ENCODE data around the gene SLC12A4. TPM values are rescaled to one million over a fixed set of nuclear protein-coding genes. Genes with fewer than 3 reads are reported as not detected.

SLC12A4 gene
- total RNA-seq, 6 experiments from 2014 or later = 17.2 to 40.0 (median 21.9) TPM

GRCh38 chr16:67979955-67980678, 11.7 kb upstream of the SLC12A4 start, which contains the start of gene DPEP3:
Gene DPEP3, minus strand, starts transcription at chr16:67980499. Its CDS starts 119 bp downstream, at chr16:67980380.
- Histone ChIP-seq H3K4me3 (no peak within 1 kb of the TSS), H3K36me3 (no peaks in the 10 kb centered on the region), H3K27ac (no peak within 1 kb of the TSS), H3K4me1 (no peaks in the 10 kb centered on the region), H3K27me3 (no peaks in the 10 kb centered on the region), H3K9me3 (no peaks in the 10 kb centered on the region)
- ATAC-seq = no peak
- WGBS (ENCODE audit: insufficient coverage, low coverage, low lambda C conversion rate, missing lambda C conversion rate) = 49% methylated on average over 25 of the region's 62 CpGs
- intact Hi-C loops (cut with DNase I) = no loop called here
- no peak for DNase-seq
- TF ChIP-seq, protein P1, sequence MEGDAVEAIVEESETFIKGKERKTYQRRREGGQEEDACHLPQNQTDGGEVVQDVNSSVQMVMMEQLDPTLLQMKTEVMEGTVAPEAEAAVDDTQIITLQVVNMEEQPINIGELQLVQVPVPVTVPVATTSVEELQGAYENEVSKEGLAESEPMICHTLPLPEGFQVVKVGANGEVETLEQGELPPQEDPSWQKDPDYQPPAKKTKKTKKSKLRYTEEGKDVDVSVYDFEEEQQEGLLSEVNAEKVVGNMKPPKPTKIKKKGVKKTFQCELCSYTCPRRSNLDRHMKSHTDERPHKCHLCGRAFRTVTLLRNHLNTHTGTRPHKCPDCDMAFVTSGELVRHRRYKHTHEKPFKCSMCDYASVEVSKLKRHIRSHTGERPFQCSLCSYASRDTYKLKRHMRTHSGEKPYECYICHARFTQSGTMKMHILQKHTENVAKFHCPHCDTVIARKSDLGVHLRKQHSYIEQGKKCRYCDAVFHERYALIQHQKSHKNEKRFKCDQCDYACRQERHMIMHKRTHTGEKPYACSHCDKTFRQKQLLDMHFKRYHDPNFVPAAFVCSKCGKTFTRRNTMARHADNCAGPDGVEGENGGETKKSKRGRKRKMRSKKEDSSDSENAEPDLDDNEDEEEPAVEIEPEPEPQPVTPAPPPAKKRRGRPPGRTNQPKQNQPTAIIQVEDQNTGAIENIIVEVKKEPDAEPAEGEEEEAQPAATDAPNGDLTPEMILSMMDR (IDR thresholded peaks at IDR 0.05) = peak in 3 of 4 donors; percentile 3 to 15 (median 7)
- no peak for TF ChIP-seq POLR2A (IDR thresholded peaks at IDR 0.05)

GRCh38 chr16:67977469-67978227, 9.2 kb upstream of the SLC12A4 start:
- no peak overlapping the region for H3K27ac ChIP-seq
- no peak for TF ChIP-seq POLR2A (IDR thresholded peaks at IDR 0.05)
- TF ChIP-seq, protein P1 (IDR thresholded peaks at IDR 0.05) = no peak
- H3K4me1 ChIP-seq = no peaks in the 10 kb centered on the region
- ATAC-seq = no peak
- H3K27me3 ChIP-seq = no peaks in the 10 kb centered on the region
- WGBS (ENCODE audit: insufficient coverage, low coverage, low lambda C conversion rate, missing lambda C conversion rate) = 60% methylated on average over 1 of the region's 9 CpGs
- no peaks in the 10 kb centered on the region for H3K9me3 ChIP-seq
- no peak for DNase-seq
- no peaks in the 10 kb centered on the region for H3K36me3 ChIP-seq
- no peak overlapping the region for H3K4me3 ChIP-seq
- intact Hi-C loops (cut with DNase I) = no loop called here

DNA sequence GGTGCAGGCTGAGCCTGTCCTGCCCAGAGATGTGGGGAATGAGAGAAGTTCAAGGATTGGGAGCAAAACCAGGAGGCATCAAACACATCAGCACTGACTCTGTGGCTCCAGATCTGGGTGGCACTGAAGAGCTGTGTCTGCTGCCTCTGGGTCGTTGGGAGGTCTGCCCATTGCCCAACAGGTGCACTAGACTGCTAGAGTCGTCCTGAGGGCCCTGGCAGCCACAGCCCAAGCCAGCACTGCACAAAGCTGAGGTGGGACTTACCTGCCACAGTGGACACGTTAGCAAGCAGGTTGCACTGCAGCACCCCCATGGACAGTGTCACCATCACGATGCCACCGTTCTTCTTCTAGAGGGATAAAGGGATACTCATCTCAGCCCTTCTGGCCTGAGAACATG, 8.6 kb upstream of the SLC12A4 start:
- 37% methylated on average over 2 of the region's 5 CpGs for WGBS (ENCODE audit: insufficient coverage, low coverage, low lambda C conversion rate, missing lambda C conversion rate)

DNA sequence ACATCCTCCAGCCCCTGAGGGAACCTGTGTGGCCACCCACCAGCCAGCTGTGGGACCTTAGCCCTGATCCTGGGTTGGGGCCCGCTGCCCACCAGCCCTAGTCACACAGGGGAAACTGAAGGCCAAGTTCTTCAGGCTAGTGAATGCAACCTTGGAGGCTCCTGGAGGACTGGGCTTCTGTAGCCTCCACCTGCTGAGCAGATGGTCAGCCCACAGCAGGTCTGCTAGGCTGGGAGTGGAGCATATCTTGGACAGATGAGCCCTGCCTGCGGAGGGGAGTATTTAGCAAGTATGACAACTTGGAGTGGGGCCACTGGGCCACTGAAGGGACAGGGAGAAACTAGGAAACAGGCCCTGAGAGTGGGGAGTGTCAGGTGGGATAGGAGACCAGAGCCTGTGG, 7.8 kb upstream of the SLC12A4 start:
- WGBS (ENCODE audit: insufficient coverage, low coverage, low lambda C conversion rate, missing lambda C conversion rate) = 100% methylated on average over 1 of the region's 2 CpGs
- no peaks in the 10 kb centered on the region for H3K27me3 ChIP-seq
- DNase-seq (no peak), ATAC-seq (no peak)
- H3K27ac ChIP-seq = no peak overlapping the region
- no peaks in the 10 kb centered on the region for H3K4me1 ChIP-seq
- TF ChIP-seq, protein P1 (IDR thresholded peaks at IDR 0.05) = no peak
- TF ChIP-seq POLR2A (IDR thresholded peaks at IDR 0.05) = no peak
- H3K4me3 ChIP-seq = no peak overlapping the region
- no peaks in the 10 kb centered on the region for H3K36me3 ChIP-seq
- intact Hi-C loops (cut with DNase I) = no loop called here
- H3K9me3 ChIP-seq = no peaks in the 10 kb centered on the region

More for the DNA sequence above, 8.6 kb upstream of the SLC12A4 start:
- no peaks in the 10 kb centered on the region for H3K9me3 ChIP-seq
- no peaks in the 10 kb centered on the region for H3K36me3 ChIP-seq
- no peak overlapping the region for H3K4me3 ChIP-seq
- no peak overlapping the region for H3K27ac ChIP-seq
- H3K27me3 ChIP-seq = no peaks in the 10 kb centered on the region
- no peak for ATAC-seq
- no peaks in the 10 kb centered on the region for H3K4me1 ChIP-seq
- intact Hi-C loops (cut with DNase I) = no loop called here
- DNase-seq = no peak
- no peak for TF ChIP-seq POLR2A (IDR thresholded peaks at IDR 0.05)
- TF ChIP-seq, protein P1 (IDR thresholded peaks at IDR 0.05) = no peak

Data from right lobe of liver (tissue), 6 donors.